Fibroblast of skin of left quadriceps (primary cell): ENCODE data around the gene EFCAB6.

Source experiments
- DNase-seq, 2 experiments: peaks; one replicate each; pipeline ENCODE4 v3.0.0-alpha.2; 2013; ENCODE audit warnings: low read depth in 2 of 2

The EFCAB6 gene

GRCh38 chr22:43580271-43580750 is 231.8 kb downstream of the EFCAB6 start:
- DNase-seq = no peak

- no peak for DNase-seq
These were observed 237.4 kb downstream of the EFCAB6 start for GRCh38 chr22:43574738-43575137.

GRCh38 chr22:43572710-43573109 is 239.4 kb downstream of the EFCAB6 start:
- no peak for DNase-seq

- no peak for DNase-seq
These were observed 240.9 kb downstream of the EFCAB6 start for GRCh38 chr22:43571181-43571580.

GRCh38 chr22:43570531-43571165 is 241.5 kb downstream of the EFCAB6 start:
- no peak for DNase-seq

- no peak for DNase-seq
These were observed 243.0 kb downstream of the EFCAB6 start for GRCh38 chr22:43569111-43569510.

- no peak for DNase-seq
These were observed 244.3 kb downstream of the EFCAB6 start for GRCh38 chr22:43567691-43568324.

GRCh38 chr22:43566561-43567332 is 245.4 kb downstream of the EFCAB6 start:
- DNase-seq = no peak

- no peak for DNase-seq
These were observed 246.1 kb downstream of the EFCAB6 start for GRCh38 chr22:43566021-43566420.

GRCh38 chr22:43564859-43565258 is 247.2 kb downstream of the EFCAB6 start:
- DNase-seq = no peak

- no peak for DNase-seq
These were observed 248.5 kb downstream of the EFCAB6 start for GRCh38 chr22:43563571-43563970.

GRCh38 chr22:43562843-43563242 is 249.3 kb downstream of the EFCAB6 start:
- DNase-seq = no peak

GRCh38 chr22:43561415-43562178 is 250.5 kb downstream of the EFCAB6 start:
- no peak for DNase-seq

GRCh38 chr22:43560651-43561050 is 251.5 kb downstream of the EFCAB6 start:
- no peak for DNase-seq

GRCh38 chr22:43555561-43556515 is 256.3 kb downstream of the EFCAB6 start:
- no peak for DNase-seq

- no peak for DNase-seq
These were observed 257.3 kb downstream of the EFCAB6 start for GRCh38 chr22:43554694-43555365.

GRCh38 chr22:43554259-43554636 is 257.9 kb downstream of the EFCAB6 start:
- DNase-seq = no peak

GRCh38 chr22:43553451-43554258 is 258.4 kb downstream of the EFCAB6 start:
- DNase-seq = no peak

- no peak for DNase-seq
These were observed 261.4 kb downstream of the EFCAB6 start for GRCh38 chr22:43550672-43551071.
